ENCODE results near the gene GAST. TPM values are rescaled to one million over a fixed set of nuclear protein-coding genes. Genes with fewer than 3 reads are reported as not detected.

Gene GAST
- total RNA-seq, 1 experiment from 2014 or later: not detected

- Histone ChIP-seq H3K4ac (ENCODE audit: low read depth, low read length) (no peak overlapping the region), H3K27me3 (ENCODE audit: insufficient read depth, low read length) (no peaks in the 10 kb centered on the region), H2BK5ac (ENCODE audit: insufficient read length, low read length) (no peak overlapping the region), H3K9me3 (ENCODE audit: control insufficient read depth, low read depth, low read length) (no peaks in the 10 kb centered on the region), H3K18ac (ENCODE audit: insufficient read length, low read depth, low read length) (no peak overlapping the region), H3T11ph (ENCODE audit: low read length) (no peak overlapping the region), H3K23ac (ENCODE audit: insufficient read length, low read depth, low read length) (no peak overlapping the region), H2BK20ac (ENCODE audit: low read depth, low read length, poor library complexity, severe bottlenecking) (no peak overlapping the region), H2BK120ac (ENCODE audit: low read depth, low read length, poor library complexity, severe bottlenecking) (no peak overlapping the region), H3K56ac (ENCODE audit: insufficient read length, low read depth, low read length) (no peak overlapping the region), H3K79me1 (ENCODE audit: insufficient read depth, low read depth, low read length, poor library complexity, severe bottlenecking) (no peaks in the 10 kb centered on the region), H3K27ac (ENCODE audit: insufficient read length, low read depth, low read length) (no peak overlapping the region), H4K8ac (replicated peaks; ENCODE audit: insufficient read length, low read depth, low read length) (no peak overlapping the region), H4K5ac (ENCODE audit: insufficient read length, low read depth, low read length) (no peak overlapping the region), H4K91ac (ENCODE audit: insufficient read length, low read depth, low read length) (no peak overlapping the region), H2AFZ (ENCODE audit: low read length) (no peak overlapping the region), H4K20me1 (ENCODE audit: control insufficient read depth, insufficient read depth, insufficient read length) (no peaks in the 10 kb centered on the region), H3K9ac (ENCODE audit: extremely low read depth, insufficient read length, low read length) (no peak overlapping the region), H3K14ac (ENCODE audit: insufficient read depth, low read length) (no peak overlapping the region), H3K23me2 (ENCODE audit: insufficient read length, low read depth, low read length, poor library complexity, severe bottlenecking) (no peaks in the 10 kb centered on the region), H3K4me2 (ENCODE audit: insufficient read depth, insufficient read length, low read length) (no peak overlapping the region), H3K79me2 (ENCODE audit: insufficient read depth, low read length) (no peaks in the 10 kb centered on the region), H2BK12ac (ENCODE audit: insufficient read length, low read depth, low read length) (no peak overlapping the region), H2BK15ac (ENCODE audit: low read depth, low read length) (no peak overlapping the region), H2AK5ac (ENCODE audit: insufficient read length, low read length) (no peak overlapping the region), H3K4me1 (ENCODE audit: insufficient read depth, low read length) (no peaks in the 10 kb centered on the region)
- DNase-seq: no peak
- H3K27ac Mint-ChIP-seq: peak overlapping the region in 1 of 3 experiments; percentile 74; a peak in 3 of 7 replicates
- no peaks in the 10 kb centered on the region; the same call in 1 of the 2 replicates for H3K27me3 Mint-ChIP-seq (ENCODE audit: low read depth)
- TF ChIP-seq CTCF (conservative IDR thresholded peaks at IDR 0.05): no peak
- no peaks in the 10 kb centered on the region for H3K4me1 Mint-ChIP-seq
- no peak overlapping the region for H3K4me3 Mint-ChIP-seq
- no peaks in the 10 kb centered on the region for H3K9me3 Mint-ChIP-seq
- peaks cover 22 to 43% (median 42%) of the 10 kb centered on the region in 3 experiments; a peak in 6 of 7 replicates for H3K36me3 Mint-ChIP-seq (ENCODE audit: insufficient read depth in 1 of 3, low read depth in 3 of 3)
- WGBS (ENCODE audit: extremely low coverage, insufficient read length, low lambda C conversion rate): no CpG with 5 or more reads among the region's 12 CpGs
Measured at GRCh38 chr17:41754066-41754465, 41.9 kb downstream of the GAST start.
